Tibial nerve (tissue), 3 donors: ENCODE results near the gene FUOM.

Experiments used
- EP300 ChIP-seq, 2 donors: sonication (generic); formaldehyde crosslinking; IDR thresholded peaks; one replicate each; pipeline ENCODE4 v1.6.1; 2017; ENCODE audit warnings: antibody characterized with exemption in 2 of 2, mild to moderate bottlenecking in 1 of 2
- POLR2A ChIP-seq, 2 donors: fragments of 450-650 bp; IDR thresholded peaks; one replicate each; pipeline ENCODE4 v1.6.1; 2017; ENCODE audit warnings: antibody characterized with exemption in 2 of 2, mild to moderate bottlenecking in 2 of 2, moderate library complexity in 2 of 2

GRCh38 chr10:133379152-133379800 is 21.5 kb upstream of the FUOM start, which contains the start of gene PAOX:
- peak in 1 of 2 donors; percentile 8 for TF ChIP-seq POLR2A (IDR thresholded peaks at IDR 0.05)
- no peak for TF ChIP-seq EP300 (IDR thresholded peaks at IDR 0.05)
